PC-3 (cell line): Measurements from ENCODE around the gene BBS7. TPM values are rescaled to one million over a fixed set of nuclear protein-coding genes. Genes with fewer than 3 reads are reported as not detected.
A peak's percentile ranks its signal among the peaks of the same experiment; 100 is the strongest.

Experiments used
- ATAC-seq: fragments of 200-7000 bp; cut with Tn5 transposase; 2 replicates; pipeline ENCODE4 v1.9.1; 2020; ENCODE audit warnings: mild to moderate bottlenecking, moderate library complexity
- BruUV-seq: library from RNA; stranded (reverse); fragments of 400-500 nt; replicated peaks from 2 replicates; lab custom pipeline; 2021; lab: Mats Ljungman, UMichigan
- CTCF ChIA-PET: fragments of 300-600 bp; sonication (Branson Sonifier 250); formaldehyde crosslinking; loops from one replicate; lab custom pipeline; 2022; ENCODE audit warnings: antibody characterized with exemption; lab: Charles Lee
- POLR2A ChIA-PET: fragments of 300-600 bp; sonication (Branson Sonifier 250); formaldehyde crosslinking; loops from one replicate; lab custom pipeline; 2022; ENCODE audit warnings: antibody characterized with exemption; ENCODE audit not compliant: unreplicated experiment; lab: Charles Lee
- DNase-seq: peaks from one replicate; pipeline ENCODE4 v3.0.0-alpha.2; 2015
- H2AFZ ChIP-seq: fragments of 300-600 bp; sonication (generic); 2 replicates; pipeline ENCODE4 v1.6.0; 2016; ENCODE audit warnings: antibody characterized with exemption, low read length
- H3F3A ChIP-seq: fragments of 300-600 bp; sonication (generic); one replicate; pipeline ENCODE4 v1.6.0; 2017; ENCODE audit warnings: antibody characterized with exemption, low read length, control low read depth, mild to moderate bottlenecking; ENCODE audit not compliant: unreplicated experiment
- H3K27ac ChIP-seq: fragments of 300-600 bp; sonication (generic); 2 replicates; pipeline ENCODE4 v1.5.1; 2016; ENCODE audit warnings: mild to moderate bottlenecking, low read length
- H3K27me3 ChIP-seq: fragments of 300-600 bp; sonication (generic); 2 replicates; pipeline ENCODE4 v1.6.1; 2016; ENCODE audit warnings: low read length, mixed read lengths
- H3K36me3 ChIP-seq: fragments of 300-600 bp; sonication (generic); 2 replicates; pipeline ENCODE4 v1.6.1; 2016; ENCODE audit warnings: low read depth, mixed run types, low read length, mixed read lengths
- H3K4me1 ChIP-seq: fragments of 300-600 bp; sonication (generic); 2 replicates; pipeline ENCODE4 v1.5.1; 2016; ENCODE audit warnings: low read length; ENCODE audit not compliant: insufficient read depth
- H3K4me2 ChIP-seq: fragments of 300-600 bp; sonication (generic); 2 replicates; pipeline ENCODE4 v1.6.0; 2016; ENCODE audit warnings: low read length
- H3K4me3 ChIP-seq: fragments of 300-600 bp; sonication (generic); 2 replicates; pipeline ENCODE4 v1.5.1; 2016; ENCODE audit warnings: mild to moderate bottlenecking, low read length, mixed read lengths
- H3K79me2 ChIP-seq: fragments of 300-600 bp; sonication (generic); 2 replicates; pipeline ENCODE4 v1.6.1; 2017; ENCODE audit warnings: low read length, mixed read lengths
- H3K9ac ChIP-seq: fragments of 300-600 bp; sonication (generic); 2 replicates; pipeline ENCODE4 v1.6.0; 2016; ENCODE audit warnings: mild to moderate bottlenecking, low read length
- H3K9me2 ChIP-seq: fragments of 300-600 bp; sonication (generic); replicated peaks from 2 replicates; pipeline ENCODE4 v1.6.1; 2016; ENCODE audit warnings: mixed run types, low read length, mixed read lengths
- H3K9me3 ChIP-seq: fragments of 300-600 bp; sonication (generic); 2 replicates; pipeline ENCODE4 v1.6.1; 2016; ENCODE audit warnings: low read length, mixed read lengths
- H4K20me1 ChIP-seq: fragments of 300-600 bp; sonication (generic); 2 replicates; pipeline ENCODE4 v1.6.1; 2016; ENCODE audit warnings: low read length, mixed read lengths
- CTCF ChIP-seq: fragments of 300-600 bp; sonication (generic); conservative IDR thresholded peaks from 2 replicates; pipeline ENCODE4 v1.5.1; 2017; ENCODE audit warnings: antibody characterized with exemption, low read depth, mild to moderate bottlenecking, low read length
- EZH2 ChIP-seq: fragments of 300-600 bp; sonication (generic); IDR thresholded peaks from one replicate; pipeline ENCODE4 v1.6.1; 2017; ENCODE audit warnings: antibody characterized with exemption, mild to moderate bottlenecking, low read length; ENCODE audit not compliant: unreplicated experiment
- EZH2phosphoT487 ChIP-seq: fragments of 300-600 bp; sonication (generic); IDR thresholded peaks from 2 replicates; pipeline ENCODE4 v1.6.1; 2018; ENCODE audit warnings: mild to moderate bottlenecking, antibody characterized with exemption, low read length, borderline replicate concordance
- intact Hi-C: fragments of 100-400 bp; cut with micrococcal nuclease; formaldehyde crosslinking; loops from 2 replicates; pipeline ENCODE4 v1.9.0; 2023
- total RNA-seq: library from RNA; depleted of rRNA; stranded (reverse); fragments of >200 nt; gene quantifications from 2 replicates; pipeline ENCODE4 v1.2.3, GENCODE V29; 2014

Gene BBS7
- total RNA-seq, 1 experiment from 2014 or later = 10.1 TPM

GRCh38 chr4:121908346-121908745 is 38.1 kb upstream of the BBS7 start:
- ATAC-seq = no peak
- intact Hi-C loops = loop anchor here (10.0 kb wide), 1 partner anchor 546 kb away; the partner anchor contains the start of gene IL2
- Histone ChIP-seq H3K27ac (no peak overlapping the region), H3K79me2 (no peaks in the 10 kb centered on the region), H3F3A (no peaks in the 10 kb centered on the region), H4K20me1 (no peaks in the 10 kb centered on the region), H3K4me1 (no peaks in the 10 kb centered on the region), H3K4me2 (no peak overlapping the region), H3K27me3 (peaks cover 38% of the 10 kb centered on the region), H3K36me3 (no peaks in the 10 kb centered on the region), H3K4me3 (no peak overlapping the region), H3K9me2 (no peaks in the 10 kb centered on the region), H3K9ac (no peak overlapping the region), H2AFZ (no peak overlapping the region), H3K9me3 (no peaks in the 10 kb centered on the region)
- ChIA-PET CTCF (no interaction called here), POLR2A (no interaction called here)
- DNase-seq = no peak
- BruUV-seq = no TSS peak
- TF ChIP-seq EZH2phosphoT487 = no peak
- no peak for TF ChIP-seq CTCF
- TF ChIP-seq EZH2 = no peak

GRCh38 chr4:121900132-121900983 is 30.1 kb upstream of the BBS7 start:
- Histone ChIP-seq H3K27ac (no peak overlapping the region), H3K79me2 (no peaks in the 10 kb centered on the region), H3F3A (no peaks in the 10 kb centered on the region), H3K9me3 (no peaks in the 10 kb centered on the region), H3K9ac (no peak overlapping the region), H4K20me1 (no peaks in the 10 kb centered on the region), H3K9me2 (no peaks in the 10 kb centered on the region), H3K27me3 (peaks cover 30% of the 10 kb centered on the region), H2AFZ (no peak overlapping the region), H3K4me3 (no peak overlapping the region), H3K4me1 (no peaks in the 10 kb centered on the region), H3K4me2 (no peak overlapping the region), H3K36me3 (no peaks in the 10 kb centered on the region)
- ChIA-PET POLR2A (no interaction called here), CTCF (interaction anchor here (0.5 to 1.1 kb wide), 2 partner anchors 98 to 324 kb away, joined by 3 to 4 read pairs; no protein-coding TSS in a partner anchor)
- intact Hi-C loops = loop anchor here (1.0 to 10.0 kb wide), 4 partner anchors 102 to 677 kb away; partner anchors contain the start of gene IL2
- peak; percentile 80 for TF ChIP-seq CTCF
- no peak for TF ChIP-seq EZH2
- ATAC-seq (peak; percentile 70), DNase-seq (peak; percentile 66)
- BruUV-seq = no TSS peak

- DNase-seq = peak; percentile 18
- no TSS peak for BruUV-seq
Observed at GRCh38 chr4:121898150-121898549, 27.9 kb upstream of the BBS7 start.

More at GRCh38 chr4:121898150-121898549, 27.9 kb upstream of the BBS7 start:
- Histone ChIP-seq H3K9ac (no peak overlapping the region), H3K36me3 (no peaks in the 10 kb centered on the region), H3K27ac (no peak overlapping the region), H3K79me2 (no peaks in the 10 kb centered on the region), H2AFZ (no peak overlapping the region), H3K9me2 (no peaks in the 10 kb centered on the region), H3K4me1 (no peaks in the 10 kb centered on the region), H3K27me3 (peaks cover 13% of the 10 kb centered on the region; the same call in 1 of the 2 replicates), H3K9me3 (no peaks in the 10 kb centered on the region), H3K4me2 (no peak overlapping the region), H3K4me3 (no peak overlapping the region), H4K20me1 (no peaks in the 10 kb centered on the region), H3F3A (no peaks in the 10 kb centered on the region)
- no peak for TF ChIP-seq CTCF
- TF ChIP-seq EZH2phosphoT487 = no peak
- no peak for TF ChIP-seq EZH2
- ChIA-PET CTCF (interaction anchor here (0.7 kb wide), 1 partner anchor 823 kb away, joined by 3 read pairs; no protein-coding TSS in a partner anchor), POLR2A (no interaction called here)
- intact Hi-C loops = no loop called here
- ATAC-seq = peak; percentile 45; the same call in 1 of the 2 replicates
